Measurements from ENCODE around the gene ANTXR1. TPM values are rescaled to one million over a fixed set of nuclear protein-coding genes. Genes with fewer than 3 reads are reported as not detected.

ANTXR1 gene
- total RNA-seq, 1 experiment from 2014 or later: 0.27 TPM

GRCh38 chr2:69159986-69160385 is 147.0 kb downstream of the ANTXR1 start:
- POLR2A ChIA-PET: no interaction called here
- intact Hi-C loops (cut with micrococcal nuclease; ENCODE audit: unreplicated experiment): loop anchor here (1.0 kb wide), 1 partner anchor 146 kb away; no protein-coding TSS in a partner anchor
- Mint-ChIP-seq H3K27ac (ENCODE audit: unreplicated experiment) (no peak overlapping the region), H3K36me3 (ENCODE audit: insufficient read depth, unreplicated experiment) (no peaks in the 10 kb centered on the region), H3K27me3 (ENCODE audit: insufficient read depth, unreplicated experiment) (no peaks in the 10 kb centered on the region), H3K4me3 (ENCODE audit: unreplicated experiment) (no peak overlapping the region), H3K9me3 (ENCODE audit: unreplicated experiment) (no peaks in the 10 kb centered on the region), H3K4me1 (ENCODE audit: low read depth, unreplicated experiment) (peaks cover 6% of the 10 kb centered on the region)
- H3K36me3 ChIP-seq (ENCODE audit: control insufficient read depth, insufficient read depth, low read length): no peaks in the 10 kb centered on the region
- H3K4me1 ChIP-seq: peaks cover 11% of the 10 kb centered on the region; the same call in 1 of the 2 replicates
- no peak overlapping the region for H3K4me3 ChIP-seq (ENCODE audit: low read depth, low read length)
- TF ChIP-seq CTCF (IDR thresholded peaks at IDR 0.05; ENCODE audit: insufficient read depth in 1 of 2, low read depth in 1 of 2, low read length in 1 of 2, severe bottlenecking in 1 of 2, unreplicated experiment in 1 of 2): peak; percentile 39 to 59
- BruUV-seq (replicated peaks): no TSS peak
- no peaks in the 10 kb centered on the region for H3K9me3 ChIP-seq
- H3K27me3 ChIP-seq (replicated peaks; ENCODE audit: control insufficient read depth, insufficient read depth, low read length): peaks cover 1% of the 10 kb centered on the region; the same call in 1 of the 2 replicates
- peak; percentile 45 to 69 for DNase-seq
- CTCF ChIA-PET: interaction anchor here (0.5 kb wide), 1 partner anchor 559 kb away, joined by 3 read pairs; no protein-coding TSS in a partner anchor

- POLR2A ChIA-PET: no interaction called here
- Histone ChIP-seq H3K36me3 (ENCODE audit: control insufficient read depth, insufficient read depth, low read length) (no peaks in the 10 kb centered on the region), H3K9me3 (no peaks in the 10 kb centered on the region), H3K4me1 (peaks cover 11% of the 10 kb centered on the region; the same call in 1 of the 2 replicates), H3K4me3 (ENCODE audit: low read depth, low read length) (no peak overlapping the region), H3K27me3 (replicated peaks; ENCODE audit: control insufficient read depth, insufficient read depth, low read length) (no peaks in the 10 kb centered on the region)
- no TSS peak for BruUV-seq (replicated peaks)
- intact Hi-C loops (cut with micrococcal nuclease; ENCODE audit: unreplicated experiment): no loop called here
- Mint-ChIP-seq H3K4me1 (ENCODE audit: low read depth, unreplicated experiment) (peaks cover 6% of the 10 kb centered on the region), H3K27me3 (ENCODE audit: insufficient read depth, unreplicated experiment) (peaks cover 8% of the 10 kb centered on the region), H3K36me3 (ENCODE audit: insufficient read depth, unreplicated experiment) (no peaks in the 10 kb centered on the region), H3K4me3 (ENCODE audit: unreplicated experiment) (no peak overlapping the region), H3K9me3 (ENCODE audit: unreplicated experiment) (no peaks in the 10 kb centered on the region), H3K27ac (ENCODE audit: unreplicated experiment) (no peak overlapping the region)
- CTCF ChIA-PET: no interaction called here
- no peak for DNase-seq
- no peak for TF ChIP-seq CTCF (IDR thresholded peaks at IDR 0.05; ENCODE audit: insufficient read depth in 1 of 2, low read depth in 1 of 2, low read length in 1 of 2, severe bottlenecking in 1 of 2, unreplicated experiment in 1 of 2)
These were observed 149.1 kb downstream of the ANTXR1 start for GRCh38 chr2:69162057-69162456.

GRCh38 chr2:69163109-69163508 is 150.1 kb downstream of the ANTXR1 start:
- H3K4me3 ChIP-seq (ENCODE audit: low read depth, low read length): no peak overlapping the region
- no peaks in the 10 kb centered on the region for H3K27me3 ChIP-seq (replicated peaks; ENCODE audit: control insufficient read depth, insufficient read depth, low read length)
- POLR2A ChIA-PET: no interaction called here
- BruUV-seq (replicated peaks): no TSS peak
- no peak for TF ChIP-seq CTCF (IDR thresholded peaks at IDR 0.05; ENCODE audit: insufficient read depth in 1 of 2, low read depth in 1 of 2, low read length in 1 of 2, severe bottlenecking in 1 of 2, unreplicated experiment in 1 of 2)
- Mint-ChIP-seq H3K4me3 (ENCODE audit: unreplicated experiment) (no peak overlapping the region), H3K27ac (ENCODE audit: unreplicated experiment) (no peak overlapping the region), H3K9me3 (ENCODE audit: unreplicated experiment) (no peaks in the 10 kb centered on the region), H3K27me3 (ENCODE audit: insufficient read depth, unreplicated experiment) (peaks cover 8% of the 10 kb centered on the region), H3K36me3 (ENCODE audit: insufficient read depth, unreplicated experiment) (no peaks in the 10 kb centered on the region), H3K4me1 (ENCODE audit: low read depth, unreplicated experiment) (peaks cover 6% of the 10 kb centered on the region)
- no peak for DNase-seq
- intact Hi-C loops (cut with micrococcal nuclease; ENCODE audit: unreplicated experiment): no loop called here
- H3K4me1 ChIP-seq: peaks cover 11% of the 10 kb centered on the region; the same call in 1 of the 2 replicates
- H3K9me3 ChIP-seq: no peaks in the 10 kb centered on the region
- CTCF ChIA-PET: no interaction called here
- H3K36me3 ChIP-seq (ENCODE audit: control insufficient read depth, insufficient read depth, low read length): no peaks in the 10 kb centered on the region

Measured in Caco-2 (cell line).